Activated T-cell treated with anti-CD3 and anti-CD28 coated beads for 4 hours (primary cell): Measurements from ENCODE around the gene SKAP2.

Experiments used
- DNase-seq: peaks from one replicate; pipeline ENCODE4 v3.0.0-alpha.2; 2020

SKAP2 gene

DNA sequence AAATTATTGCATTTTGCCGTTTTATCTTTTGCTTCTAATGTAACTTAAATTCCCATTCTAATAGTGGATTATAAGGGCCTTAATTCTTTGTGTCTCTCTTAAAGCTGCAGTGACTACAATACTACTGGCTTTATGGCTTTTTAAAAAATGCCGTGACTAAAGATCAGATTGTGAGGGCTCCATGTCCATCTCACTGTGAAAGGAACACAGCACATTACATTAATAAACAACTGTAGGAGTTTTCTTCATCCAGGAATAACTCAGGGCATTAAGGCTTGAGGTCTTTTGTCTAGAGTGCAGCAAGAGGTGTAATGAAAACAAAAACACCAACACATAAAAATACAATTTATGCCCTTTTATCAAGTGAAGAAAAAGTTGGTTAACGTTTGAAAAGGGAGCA lies 205.3 kb downstream of the SKAP2 start:
- no peak for DNase-seq

DNA sequence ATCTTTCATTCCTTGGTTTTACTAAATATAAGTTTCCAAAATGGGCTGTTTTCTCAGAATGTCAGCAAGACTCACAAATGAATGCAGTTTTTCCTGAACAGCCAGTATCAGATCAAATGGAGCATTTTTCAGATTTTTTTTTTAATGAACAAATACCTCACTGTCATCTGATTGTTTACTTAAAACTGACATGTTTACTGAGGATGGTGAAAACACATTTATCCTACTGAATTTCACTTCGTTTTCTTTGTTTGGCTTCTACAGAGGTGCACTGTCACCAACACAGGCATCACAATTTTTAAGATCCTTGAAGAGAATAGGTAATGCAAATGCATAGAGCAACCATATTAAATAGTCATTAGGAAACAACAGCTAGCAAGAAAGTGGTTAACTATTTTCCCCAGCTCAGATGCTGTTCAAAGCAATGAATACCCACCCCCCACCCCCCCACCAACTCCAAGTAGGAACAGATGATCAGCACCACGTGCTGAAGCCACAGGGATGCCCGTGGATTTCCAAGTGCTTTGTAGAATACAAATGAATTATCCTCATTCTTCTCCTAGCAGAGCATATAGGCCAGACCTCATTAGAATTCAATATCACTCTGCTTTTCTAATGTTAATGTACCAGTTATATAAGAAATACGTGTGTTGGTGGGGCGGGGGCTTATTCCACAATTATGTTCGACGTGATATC lies 205.9 kb downstream of the SKAP2 start:
- no peak for DNase-seq

DNA sequence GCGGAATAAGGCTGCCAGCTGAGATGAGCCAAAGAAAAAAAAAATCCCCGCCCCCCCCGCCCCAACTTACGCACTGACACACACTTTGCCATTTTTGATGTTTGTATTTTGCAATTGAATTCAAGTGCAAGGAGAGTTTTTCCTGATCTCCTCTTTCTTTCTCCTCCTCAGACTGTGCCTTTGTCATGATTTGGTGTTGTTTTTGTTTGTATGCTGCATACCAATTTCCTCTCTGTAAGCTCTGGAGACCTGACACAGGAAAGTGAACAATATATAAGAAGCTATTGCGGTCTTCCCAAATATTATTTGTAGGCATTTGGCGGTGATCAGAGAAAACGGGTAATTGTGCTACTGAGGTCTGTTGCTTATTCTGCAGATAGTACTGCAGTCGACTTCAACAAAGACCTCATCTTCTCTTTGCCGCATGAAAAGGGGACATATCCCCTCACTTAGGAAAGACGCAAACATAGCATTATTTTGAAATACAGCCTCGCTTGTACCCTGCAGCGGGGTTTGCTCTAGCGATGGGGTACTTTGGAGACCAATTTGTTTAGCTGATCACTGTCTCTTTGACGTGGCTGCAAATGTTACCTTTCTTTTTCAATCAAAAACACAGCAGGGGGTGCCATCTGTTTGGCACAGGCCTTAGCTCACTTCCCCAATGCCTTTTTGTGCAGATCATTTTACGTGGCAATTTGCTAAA lies 206.6 kb downstream of the SKAP2 start:
- DNase-seq = no peak

DNA sequence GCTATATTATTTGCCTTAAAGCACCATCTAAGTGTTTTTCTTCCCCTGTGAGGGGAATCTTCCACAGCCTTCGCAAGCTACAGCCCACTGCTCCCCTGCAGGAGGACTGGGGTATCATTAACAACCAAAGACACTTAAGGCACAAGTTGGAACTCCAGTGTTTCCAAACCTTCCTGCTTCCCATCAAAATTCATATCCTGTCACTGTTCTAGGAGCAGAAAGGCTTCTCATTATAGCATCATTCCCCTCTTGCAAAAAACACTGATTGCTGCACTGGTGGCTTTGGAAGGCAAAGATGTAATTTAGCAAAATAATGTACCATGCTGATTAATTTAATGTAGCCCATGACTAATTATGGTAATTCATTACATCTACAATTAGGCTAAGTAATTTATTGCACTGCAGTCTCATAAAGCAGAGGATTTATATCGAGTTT lies 207.2 kb downstream of the SKAP2 start:
- DNase-seq = no peak

DNA sequence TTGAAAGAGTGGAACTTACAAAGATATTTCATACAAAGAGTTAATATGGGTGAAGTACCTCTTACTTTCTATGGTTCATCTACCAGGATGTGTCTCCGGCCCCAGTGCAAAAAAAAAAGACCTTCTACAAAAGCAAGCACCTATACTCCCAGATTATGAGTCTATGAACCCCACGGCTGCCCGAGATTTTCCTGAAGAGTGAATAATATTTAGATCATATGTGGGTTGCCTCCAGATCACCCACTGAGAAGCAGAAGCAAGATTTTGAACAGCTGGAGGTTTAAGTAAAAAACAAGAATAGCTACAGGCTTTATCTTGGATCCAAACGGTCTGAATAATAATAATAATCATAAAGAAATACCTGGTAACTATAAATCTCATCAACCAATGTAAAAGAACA lies 207.7 kb downstream of the SKAP2 start:
- no peak for DNase-seq

DNA sequence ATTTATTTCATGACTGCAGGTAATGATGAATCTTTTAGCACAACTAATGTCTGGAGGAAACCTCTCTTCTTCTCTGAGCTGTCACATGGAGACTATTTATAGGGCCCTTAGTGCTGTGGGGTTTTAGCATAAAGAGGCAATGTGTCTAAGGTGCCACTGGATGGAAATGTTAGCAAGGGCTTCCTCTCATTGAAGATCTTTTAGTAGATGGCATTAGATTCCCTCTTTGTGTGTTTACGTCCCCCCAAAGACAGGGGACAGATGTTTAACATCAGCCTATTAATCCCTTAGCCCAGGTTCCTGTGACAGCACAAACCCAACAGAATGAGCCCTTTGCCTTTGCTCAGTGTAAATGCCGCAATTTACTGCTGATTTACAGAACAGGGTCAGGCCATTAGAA lies 208.6 kb downstream of the SKAP2 start:
- no peak for DNase-seq

DNA sequence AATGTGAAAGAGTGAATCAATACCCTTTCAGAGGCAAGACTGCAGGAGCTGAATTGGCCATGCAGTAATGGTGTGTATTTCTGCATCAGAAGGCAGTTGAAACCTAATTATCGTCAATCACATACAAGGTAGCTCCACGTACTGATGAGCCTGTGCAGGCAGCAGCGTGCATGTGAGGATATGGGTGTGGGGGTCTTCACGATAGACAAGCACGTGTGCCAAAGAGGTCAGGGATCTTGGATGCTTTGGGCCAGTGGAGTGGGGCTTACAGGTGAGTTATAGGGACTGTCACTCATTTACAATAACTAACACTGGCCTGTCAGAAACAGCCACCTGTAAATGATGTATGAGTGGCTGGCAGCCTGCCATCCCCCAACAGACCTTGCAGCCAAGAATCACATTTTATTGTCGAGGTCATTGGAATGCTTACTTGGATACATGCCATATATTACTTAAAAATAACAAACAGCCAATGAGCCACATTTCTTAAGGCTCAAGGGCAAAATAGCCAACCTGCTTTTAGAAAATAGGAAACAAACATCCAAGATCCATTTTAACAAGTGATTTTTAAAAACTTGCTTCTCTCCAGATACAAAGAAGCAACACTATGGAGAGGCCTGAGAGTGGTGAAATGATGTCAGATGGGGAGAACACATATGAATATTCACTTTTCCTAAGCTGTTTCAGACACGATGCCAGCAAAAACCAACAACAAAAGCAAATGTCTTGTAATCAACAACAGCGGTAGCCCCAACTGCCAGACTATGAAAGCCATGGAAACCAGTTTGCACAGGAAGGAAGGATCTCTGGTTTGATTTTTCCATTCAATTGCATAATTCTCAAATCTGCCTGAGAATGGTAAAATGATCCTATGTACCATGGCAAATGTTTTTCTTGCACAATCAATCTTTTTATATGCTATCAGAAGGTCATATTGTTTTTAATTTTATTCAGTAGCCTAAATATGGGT lies 210.7 kb downstream of the SKAP2 start:
- no peak for DNase-seq

DNA sequence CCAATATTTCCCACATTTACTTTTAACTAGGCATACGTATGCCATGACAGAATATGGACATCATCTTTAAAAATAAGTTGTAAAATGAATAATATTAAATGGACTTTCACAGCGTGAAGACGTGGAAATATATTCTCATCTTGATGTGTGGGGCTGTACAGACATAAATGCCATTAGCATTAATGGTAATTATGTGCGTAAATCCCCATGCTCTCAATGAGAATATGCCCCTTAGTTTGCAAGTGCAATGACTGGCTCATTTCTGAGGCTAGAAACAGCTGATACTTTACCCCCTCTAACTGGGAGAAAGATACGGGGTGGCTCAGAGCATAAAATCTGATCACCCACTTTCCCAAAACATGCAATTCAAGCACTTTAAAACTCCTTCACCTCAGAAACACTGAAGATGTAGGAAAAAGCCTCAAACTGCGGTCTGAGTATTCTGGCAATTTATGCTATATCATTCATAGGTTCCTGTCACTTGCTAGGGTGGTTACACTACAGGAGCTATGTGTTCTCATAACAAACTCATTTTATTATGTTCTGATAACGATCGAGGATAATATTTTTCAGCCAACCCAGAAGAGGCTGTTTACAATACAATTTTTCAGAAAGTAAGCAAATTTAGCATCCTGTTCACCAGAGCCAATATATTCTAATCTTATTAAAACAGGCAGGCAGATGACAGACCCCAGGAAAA lies 211.8 kb downstream of the SKAP2 start:
- DNase-seq = no peak

DNA sequence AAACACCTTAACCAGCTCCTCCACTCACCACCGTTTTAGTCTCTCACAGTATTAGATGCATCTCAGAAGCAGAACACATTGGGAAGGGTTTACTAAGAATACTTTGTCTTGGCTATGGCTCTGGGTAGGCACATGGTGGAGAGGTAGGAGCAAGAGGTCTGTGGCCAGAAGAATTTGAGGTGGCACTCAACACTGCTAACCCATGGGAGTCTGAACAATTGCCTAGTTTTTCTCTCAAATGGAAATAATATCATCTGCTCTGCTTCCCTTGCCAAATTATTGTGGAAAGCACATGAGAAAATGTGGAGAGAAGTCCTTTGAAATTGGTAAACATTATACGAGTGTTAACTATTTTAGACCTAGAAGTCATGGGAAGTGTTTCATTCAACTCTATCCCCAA lies 214.3 kb downstream of the SKAP2 start:
- DNase-seq = no peak

DNA sequence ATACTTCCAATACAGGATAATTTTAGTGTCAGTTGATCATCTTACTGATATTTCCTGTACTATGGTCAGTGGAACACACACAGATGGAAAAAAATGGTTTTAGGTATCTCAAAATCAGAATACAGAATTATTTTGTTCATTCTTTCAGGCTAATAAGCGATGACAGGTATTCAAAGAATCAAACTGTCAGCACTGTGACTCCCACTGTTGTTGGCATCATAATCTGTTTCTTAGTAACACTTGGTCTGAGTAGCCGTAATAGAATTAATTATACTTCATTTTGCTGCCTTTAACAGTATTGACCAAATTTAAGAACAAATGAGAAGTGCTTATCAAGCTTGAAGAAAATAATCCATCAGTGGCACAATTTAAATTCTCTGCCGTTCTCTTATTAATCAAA lies 215.0 kb downstream of the SKAP2 start:
- no peak for DNase-seq

DNA sequence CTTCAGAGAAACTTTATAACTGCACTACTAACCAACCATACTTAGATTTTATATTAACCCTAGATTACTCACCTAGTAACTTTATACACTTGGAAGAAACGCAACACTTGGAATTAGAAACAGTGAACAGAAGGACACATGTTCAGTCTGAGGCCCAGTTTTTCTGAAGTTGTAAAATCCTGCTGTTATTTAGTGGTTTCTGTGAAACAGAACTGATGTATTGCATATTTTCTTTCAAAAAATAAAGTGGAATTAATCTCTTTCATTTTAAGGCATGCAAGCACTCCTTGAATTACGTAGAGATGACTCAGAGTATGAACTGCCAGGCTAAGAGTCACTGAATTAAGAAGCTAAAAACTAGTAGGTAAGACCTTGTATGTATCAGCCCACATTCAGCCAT lies 215.8 kb downstream of the SKAP2 start:
- DNase-seq = no peak

DNA sequence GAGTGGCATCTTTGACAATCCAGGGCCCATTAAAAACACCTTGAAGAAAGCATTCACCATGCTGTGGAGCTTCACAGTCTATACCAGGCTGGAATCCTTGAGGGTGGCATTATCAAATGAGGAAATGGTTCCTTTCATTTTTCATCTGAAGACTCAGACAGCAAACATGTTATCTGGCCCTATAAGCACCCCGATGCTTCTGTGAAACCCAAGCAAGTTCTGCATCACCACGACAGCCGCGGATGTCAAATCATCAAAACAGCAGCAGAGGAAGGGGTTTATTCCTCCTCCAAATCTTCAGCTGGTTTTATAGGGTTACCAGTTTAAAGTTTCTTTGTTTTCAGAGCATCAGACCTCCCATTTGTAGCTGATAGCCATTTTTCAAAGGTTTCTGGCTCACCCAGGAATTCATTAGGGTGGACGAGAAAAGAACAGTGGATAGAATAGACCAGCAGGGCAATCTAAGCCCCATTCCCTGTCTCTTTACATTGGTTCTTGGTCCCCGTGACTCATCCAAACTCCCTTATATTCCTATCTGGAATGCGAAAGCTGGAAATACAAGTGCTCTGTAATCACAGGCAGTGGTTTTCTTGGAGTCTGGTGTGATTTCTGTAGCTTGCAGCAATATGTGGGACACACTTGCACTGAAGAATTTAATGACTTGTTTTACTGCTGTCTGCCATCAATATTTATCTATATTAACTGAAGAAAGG lies 217.9 kb downstream of the SKAP2 start:
- no peak for DNase-seq

DNA sequence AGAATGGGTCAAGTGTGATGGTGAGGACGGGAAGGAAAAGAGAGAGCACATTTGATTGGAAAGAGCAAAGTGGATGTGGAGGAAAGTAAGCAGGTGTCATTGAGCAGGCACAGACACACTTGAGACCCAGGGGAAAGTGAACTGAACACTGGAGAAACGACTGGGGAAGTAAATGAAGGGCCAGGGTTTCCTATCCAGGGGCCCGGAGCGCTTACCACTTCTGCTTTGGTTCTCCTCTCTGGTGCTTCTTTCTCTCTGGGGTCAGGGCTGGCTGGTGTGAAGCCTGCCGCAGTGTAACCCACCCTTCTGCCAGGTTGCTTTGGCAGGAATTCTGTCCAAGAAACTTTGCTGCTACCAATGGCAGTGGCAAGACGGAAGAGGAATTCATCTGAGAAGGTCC lies 219.3 kb downstream of the SKAP2 start:
- DNase-seq = no peak

DNA sequence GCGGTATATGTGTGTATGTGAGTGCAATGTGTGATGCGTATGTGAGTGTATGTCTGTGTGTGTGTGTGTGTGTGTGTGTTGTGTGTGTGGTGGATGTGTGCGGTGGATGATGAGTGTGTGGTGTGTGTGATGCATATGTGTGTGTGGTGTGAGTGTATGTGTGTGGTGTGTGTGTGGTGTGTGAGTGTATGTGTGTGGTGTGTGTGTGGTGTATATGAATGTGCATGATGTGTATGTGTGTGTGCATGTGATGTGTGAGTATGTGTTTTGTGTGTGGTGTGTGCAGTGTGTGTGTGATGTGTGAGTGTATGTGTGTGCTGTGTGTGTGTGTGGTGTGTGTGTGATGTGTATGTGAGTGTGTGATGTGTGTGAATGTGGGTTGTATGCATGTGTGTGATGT lies 222.0 kb downstream of the SKAP2 start:
- no peak for DNase-seq

DNA sequence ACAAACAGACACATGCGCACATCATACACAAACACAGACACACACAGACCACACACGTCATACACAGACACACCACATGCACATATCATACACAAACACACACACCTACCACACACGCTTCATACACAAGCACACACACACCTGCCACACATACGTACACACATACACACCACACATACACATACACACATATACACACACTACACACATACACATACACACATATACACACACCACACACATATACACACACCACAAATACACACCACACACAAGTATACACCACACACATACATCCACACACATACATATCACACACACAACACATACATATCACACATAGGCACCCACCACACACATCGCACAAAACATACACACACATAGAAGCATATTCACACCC lies 224.7 kb downstream of the SKAP2 start:
- no peak for DNase-seq

DNA sequence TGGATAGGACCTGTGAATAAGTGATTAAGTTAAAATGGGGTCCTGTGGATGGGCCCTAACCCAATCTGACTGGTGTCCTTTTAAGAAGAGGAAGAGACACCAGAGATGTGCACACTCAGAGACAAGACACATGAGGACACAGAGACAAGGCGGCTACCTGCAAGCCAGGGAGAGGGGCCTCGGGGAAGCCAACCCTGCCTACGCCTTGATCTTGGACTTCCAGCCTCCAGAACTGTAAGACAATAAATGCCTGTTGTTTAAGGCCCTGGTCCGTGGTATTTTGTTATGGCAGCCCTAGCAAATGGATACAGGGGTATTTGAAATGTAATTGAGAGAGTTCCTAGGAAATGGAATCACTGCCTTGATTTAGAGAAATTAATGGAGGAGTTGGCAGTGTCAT lies 225.3 kb downstream of the SKAP2 start:
- DNase-seq = no peak

DNA sequence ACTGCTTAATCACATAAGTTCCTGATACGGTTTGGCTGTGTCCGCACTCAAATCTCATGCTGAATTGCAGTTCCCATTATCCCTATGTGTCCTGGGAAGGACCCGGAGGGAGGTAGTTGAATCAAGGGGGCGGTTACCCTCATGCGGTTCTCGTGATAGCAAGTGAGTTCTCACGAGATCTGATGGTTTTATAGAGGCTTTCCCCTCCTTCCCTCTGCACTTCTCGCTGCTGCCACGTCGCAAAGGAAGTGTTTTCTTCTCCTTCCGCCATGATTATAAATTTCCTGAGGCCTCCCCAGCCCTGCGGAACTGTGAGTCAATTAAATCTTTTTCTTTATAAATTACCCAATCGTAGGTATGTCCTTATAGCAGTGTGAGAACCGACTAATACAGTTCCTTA lies 226.2 kb downstream of the SKAP2 start:
- no peak for DNase-seq

DNA sequence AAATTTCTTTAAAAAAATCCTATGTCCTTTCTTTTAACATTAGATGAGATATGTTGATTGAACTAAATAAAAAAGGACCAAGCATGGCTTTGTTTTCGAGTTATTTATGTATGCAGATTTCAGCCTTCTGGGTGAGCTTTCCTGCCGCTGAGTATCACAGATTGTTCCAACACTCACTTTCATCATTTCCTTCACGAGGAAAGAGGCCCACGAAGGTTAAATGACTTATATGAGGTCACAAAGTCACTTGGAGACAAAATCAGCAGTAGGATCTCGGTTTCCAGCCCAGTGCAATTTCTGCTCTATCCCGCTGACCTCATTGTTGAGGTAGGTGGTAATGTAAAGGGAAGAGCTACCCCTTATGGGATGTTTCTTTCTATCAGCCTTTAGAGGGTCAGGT lies 226.8 kb downstream of the SKAP2 start:
- DNase-seq = no peak

DNA sequence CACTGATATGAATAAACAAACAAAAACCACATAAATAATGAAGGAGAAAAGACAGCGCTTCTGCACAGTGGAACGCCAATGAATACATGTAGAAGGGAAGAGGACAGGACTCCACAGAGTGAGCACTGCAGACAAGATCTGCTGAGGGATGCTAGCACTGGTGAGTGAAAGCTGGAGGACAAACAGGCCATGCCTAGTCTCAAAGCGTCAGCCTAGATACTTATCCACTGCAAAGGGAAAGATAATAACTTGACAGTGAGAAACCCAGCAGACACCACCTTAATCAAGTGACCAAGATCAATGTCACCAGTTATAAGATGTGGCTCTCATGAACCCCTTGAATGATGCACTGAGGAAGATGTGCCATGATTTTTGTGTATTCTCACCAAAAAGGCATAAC lies 227.6 kb downstream of the SKAP2 start:
- no peak for DNase-seq

DNA sequence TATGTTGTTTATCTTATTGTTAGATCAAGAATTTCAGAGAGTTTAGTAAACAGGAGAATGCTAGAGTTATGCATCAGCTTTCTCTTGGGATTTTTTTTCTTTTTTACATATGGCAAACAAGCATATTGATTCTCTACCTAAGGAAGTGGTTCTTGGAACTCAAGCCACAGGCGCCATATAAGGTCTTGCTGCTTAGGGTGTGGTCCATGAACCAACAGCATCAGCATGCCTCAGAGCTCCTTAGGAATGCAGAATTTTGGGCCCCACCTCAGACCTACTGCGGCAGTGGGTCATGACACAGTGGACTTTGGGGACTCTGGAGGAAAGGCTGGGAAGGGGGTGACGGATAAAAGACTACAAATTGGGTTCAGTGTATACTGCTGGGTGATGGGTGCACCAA lies 230.8 kb downstream of the SKAP2 start:
- no peak for DNase-seq

DNA sequence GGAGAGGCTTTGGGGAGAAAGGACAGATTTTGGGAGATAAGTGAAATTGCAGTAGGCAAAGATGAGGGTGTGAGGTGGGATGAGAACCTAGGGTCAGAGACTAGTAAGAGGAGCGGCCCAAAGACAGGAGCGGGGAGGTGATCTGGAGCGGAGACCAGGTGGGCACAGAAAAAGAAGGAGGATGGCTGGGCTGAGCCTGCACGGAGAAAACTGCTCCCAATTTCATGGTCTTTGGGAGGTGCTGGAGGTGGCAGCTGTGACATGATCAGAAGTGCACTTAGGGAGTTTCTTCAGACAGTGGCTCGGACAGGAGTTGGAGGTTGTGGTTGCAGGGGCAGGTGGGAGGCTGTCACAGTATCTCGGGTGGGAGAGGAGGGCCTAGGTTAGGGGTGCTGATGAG lies 232.8 kb downstream of the SKAP2 start:
- no peak for DNase-seq

DNA sequence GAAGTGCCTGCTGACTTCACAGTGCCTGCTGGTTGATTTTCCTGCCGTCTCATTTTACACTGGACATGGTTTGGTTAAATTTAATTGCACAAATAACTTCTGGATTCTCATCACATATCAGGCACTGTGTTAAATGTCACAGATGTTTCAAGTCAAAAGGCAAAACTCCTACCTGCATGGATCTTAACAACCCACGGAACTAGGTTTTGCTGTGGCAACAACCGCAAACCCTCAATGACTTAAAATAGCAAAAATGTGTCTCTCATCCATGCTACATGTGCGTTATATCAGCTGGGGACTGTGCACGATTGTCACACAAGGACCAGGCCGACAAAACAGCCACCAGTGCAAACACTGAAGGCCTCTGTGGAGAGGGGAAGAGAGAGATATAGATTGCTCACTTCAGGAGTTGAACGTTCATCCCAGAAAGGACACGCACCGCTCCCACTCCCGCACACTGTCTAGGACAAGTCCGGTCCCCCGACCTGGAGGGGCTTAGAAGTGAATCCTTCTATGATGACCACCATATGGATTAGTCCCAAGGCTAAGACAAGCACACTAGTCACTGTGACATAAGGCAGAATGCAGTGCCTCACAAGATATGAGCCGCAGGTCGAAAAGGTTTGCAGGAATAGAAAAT lies 233.3 kb downstream of the SKAP2 start:
- DNase-seq = no peak
